DMS53 treated with DMSO at 0.1 percent for 48 hours (cell line): ENCODE measurements around the gene KCNQ1OT1.

ENCODE experiments used
- DNase-seq: peaks from one replicate; lab custom pipeline; 2025; ENCODE audit not compliant: unreplicated experiment; lab: John Stamatoyannopoulos, UW

Gene KCNQ1OT1

DNA sequence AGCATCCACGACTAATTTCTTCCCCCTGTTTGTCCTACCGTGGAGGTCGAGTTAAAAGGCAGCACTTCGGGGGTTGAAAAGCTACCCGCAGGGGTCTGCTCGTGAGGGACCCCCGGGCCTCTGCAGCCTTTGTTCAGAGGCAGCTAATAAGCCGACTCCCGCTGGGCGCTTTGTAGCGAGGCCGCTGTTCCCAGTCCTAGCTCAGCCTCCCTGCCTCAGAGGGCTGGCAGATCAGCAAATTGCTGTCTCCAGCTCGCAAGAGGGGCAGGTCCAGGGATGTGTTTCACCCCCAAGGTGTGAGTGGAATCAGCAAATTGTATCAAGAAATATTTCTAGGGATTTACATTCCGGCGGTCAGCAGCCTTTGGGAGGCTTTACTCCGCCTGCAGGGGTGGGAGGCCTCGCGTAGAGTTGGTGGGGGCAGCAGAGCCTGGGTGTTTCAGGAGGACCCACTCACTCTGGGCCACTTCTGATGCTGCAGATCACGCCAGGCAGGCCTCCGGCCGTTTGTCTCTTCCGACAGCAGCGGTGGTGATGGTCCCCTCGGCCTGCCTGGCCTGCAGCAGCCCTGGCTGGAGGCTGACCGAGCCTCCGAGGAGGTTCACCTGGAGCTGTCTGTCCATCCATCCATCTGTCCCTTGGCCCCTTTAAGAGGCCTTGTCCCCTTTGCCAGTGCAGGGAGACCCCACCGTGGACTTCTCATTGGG, 21.6 kb upstream of the KCNQ1OT1 start:
- no peak for DNase-seq

DNA sequence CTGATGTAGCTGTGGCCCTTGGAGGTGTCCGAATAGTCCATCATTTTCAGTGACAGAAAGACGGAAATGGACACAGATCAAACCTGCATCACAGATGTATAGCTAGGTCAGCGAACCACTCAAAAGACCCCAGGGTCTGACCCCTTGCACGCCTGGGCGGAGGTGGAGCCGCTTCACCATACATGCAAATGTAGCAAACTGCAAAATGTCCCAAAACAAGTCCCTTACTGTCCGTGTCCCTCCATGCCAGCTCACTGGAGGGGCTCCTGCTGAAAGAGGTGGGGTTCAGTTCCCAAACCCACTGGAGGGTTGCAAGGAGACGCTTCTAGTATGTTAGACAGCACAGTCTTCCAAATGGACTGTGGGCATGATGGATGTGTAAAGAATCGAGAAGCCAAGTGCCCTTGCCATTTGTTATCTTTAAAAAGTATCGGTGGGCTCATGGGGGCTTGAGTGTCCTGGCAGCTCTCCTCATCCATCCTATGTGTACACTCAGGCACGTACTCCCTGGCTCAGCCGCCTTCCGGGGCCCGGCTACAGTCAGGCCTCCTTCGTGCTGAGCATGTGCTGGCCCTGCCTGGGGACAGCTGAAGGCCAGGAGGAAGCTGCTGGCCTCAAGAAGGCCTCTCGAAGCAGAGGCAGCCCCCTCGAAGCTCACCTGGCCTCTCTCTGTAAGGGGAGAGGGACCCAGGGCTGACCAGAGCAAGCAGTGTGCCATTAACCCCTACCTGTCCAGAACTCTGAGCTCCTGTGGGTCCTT, 20.2 kb upstream of the KCNQ1OT1 start:
- DNase-seq, result no peak

- no peak for DNase-seq
These were observed 19.1 kb upstream of the KCNQ1OT1 start for GRCh38 chr11:2718817-2719438.

DNA sequence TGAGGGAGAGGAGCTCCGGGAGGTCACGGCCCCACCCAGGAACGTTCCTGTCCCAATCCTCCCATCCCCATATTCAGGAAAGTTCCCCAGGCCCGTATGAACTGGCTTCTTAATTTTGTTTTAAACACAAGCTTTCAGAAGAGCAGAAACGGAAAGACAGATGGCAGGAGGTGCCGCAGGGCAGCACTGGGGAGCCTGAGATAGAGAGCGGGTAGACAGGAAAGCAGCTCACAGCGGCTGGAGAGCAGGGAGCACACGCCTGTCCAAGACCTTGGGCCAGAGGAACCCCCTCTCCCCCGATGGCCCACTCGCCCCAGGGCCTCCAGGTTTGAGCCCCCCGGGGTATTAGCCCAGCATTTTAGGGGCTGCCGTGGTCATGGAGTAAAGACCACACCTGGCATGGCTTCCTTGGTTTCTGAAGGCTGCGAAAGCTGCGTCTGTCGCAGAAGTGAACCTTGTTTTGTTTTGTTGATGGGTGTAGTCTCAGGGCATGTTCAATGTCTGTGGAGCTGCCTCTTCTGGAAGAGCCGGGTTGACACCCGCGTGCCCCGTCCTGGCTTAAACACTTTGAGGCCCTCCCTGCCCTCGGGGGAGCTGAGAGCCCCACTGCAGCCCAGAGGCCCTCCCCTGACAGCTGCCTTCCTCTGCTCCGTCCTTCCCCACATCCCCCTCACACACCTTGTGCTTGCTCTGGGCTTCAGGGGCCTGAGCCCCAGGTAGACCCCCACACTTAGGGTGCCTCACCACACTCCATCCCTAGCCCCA, 17.9 kb upstream of the KCNQ1OT1 start:
- DNase-seq, result no peak

- DNase-seq, result no peak
These were observed 16.7 kb upstream of the KCNQ1OT1 start for GRCh38 chr11:2716376-2717095.

- DNase-seq, result no peak
These were observed 16.0 kb upstream of the KCNQ1OT1 start for GRCh38 chr11:2715716-2716350.

GRCh38 chr11:2714871-2715270, 15.1 kb upstream of the KCNQ1OT1 start:
- DNase-seq, result no peak

- no peak for DNase-seq
These were observed 14.6 kb upstream of the KCNQ1OT1 start for GRCh38 chr11:2714463-2714800.

DNA sequence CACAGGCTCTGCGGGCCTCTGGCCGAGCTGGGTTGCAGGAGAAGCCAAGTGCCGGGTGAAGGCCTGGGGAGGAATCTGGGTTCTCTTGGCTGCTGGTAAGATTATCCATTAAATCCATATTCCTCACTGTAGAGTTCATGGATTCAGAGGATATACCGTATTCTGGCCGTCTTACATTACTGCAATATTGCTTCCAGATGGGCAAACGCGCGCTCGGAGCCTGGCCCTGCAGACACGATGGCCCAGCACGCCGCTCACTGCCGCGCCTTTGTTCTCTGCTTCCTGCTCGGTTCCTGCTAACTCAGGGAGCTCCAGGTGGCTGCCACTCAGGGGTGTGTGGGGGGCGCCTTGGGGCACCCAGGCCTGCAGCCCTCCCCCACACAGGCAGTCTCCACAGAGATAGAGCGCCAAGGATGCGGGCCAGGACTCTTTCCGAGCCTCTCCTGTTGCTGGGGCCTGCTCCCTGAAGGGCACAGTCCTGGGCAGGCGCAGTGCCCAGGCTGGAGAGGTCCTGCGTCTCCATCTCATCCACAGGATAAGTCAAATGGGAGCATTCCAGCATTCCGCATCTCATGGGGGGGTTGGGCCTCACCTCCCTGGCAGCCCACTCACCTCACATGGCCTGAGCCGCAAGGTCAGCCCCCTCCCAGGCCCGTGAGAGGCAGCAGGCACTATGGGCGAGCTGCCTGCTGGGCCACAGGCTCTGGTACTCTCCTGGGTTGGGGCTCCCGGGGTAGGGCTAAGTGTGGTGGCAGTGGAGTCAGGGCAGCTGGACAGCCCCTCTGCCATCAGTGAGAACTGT, 14.1 kb upstream of the KCNQ1OT1 start:
- no peak for DNase-seq

GRCh38 chr11:2713094-2713493, 13.3 kb upstream of the KCNQ1OT1 start:
- no peak for DNase-seq

DNA sequence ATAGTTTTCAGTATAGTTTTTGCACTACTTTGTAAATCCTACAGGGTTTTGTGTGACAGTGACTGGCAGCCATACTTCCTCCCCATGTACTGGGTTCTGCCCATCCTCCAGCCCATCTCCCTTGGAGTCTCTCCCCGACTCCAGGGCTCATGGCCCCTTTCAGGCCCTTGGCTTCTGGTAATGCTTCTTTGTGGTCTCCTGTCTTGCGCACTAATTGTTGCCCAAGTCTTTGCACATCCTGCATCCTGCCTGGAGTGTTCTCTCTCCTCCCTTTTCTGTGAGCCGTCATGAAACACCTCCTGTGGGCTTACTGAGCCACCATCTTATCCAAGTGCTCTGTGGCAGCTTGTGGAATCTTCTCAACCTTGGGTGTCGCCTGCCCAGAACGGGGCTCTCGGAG, 11.4 kb upstream of the KCNQ1OT1 start:
- no peak for DNase-seq

DNA sequence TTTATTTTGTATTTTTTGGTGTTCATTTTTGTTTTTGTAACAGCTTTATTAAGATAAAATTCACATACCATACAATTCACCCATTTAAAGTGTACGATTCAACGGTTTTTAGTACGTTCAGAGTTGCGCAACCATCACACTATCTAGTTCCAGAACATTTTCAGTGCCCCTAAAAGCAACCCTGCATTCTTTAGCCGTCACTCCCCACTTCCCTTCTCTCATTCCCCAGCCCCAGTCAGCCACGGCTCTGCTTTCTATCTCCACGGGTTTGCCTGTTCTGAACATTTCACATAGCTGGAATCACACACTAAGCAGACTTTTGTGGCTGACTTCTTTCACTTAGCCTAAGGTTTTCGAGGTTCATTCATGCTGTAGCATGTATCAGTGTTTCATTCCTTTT, 9.6 kb upstream of the KCNQ1OT1 start:
- no peak for DNase-seq

- DNase-seq, result no peak
These were observed 9.0 kb upstream of the KCNQ1OT1 start for GRCh38 chr11:2708757-2709281.

GRCh38 chr11:2708151-2708581, 8.4 kb upstream of the KCNQ1OT1 start:
- DNase-seq, result no peak

DNA sequence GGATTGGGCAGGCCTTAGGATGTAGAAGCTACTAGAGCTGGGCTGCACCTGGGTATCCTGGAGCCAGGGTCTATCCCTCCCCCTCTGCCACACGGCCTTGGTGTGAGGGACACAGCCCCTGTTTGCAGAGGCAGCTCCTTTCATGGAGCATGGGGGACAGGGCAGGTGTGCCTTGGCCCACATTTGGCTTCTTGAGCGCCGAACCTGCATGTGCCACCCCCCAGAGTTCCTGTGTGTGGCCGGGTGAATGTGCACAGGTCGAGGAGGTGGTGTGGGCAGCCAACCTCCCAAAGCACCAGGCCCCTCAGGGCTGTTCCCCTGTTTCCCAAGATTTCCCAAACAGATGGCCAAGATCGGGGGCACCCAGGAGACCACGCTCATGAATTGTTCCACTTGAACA, 7.9 kb upstream of the KCNQ1OT1 start:
- DNase-seq, result no peak

DNA sequence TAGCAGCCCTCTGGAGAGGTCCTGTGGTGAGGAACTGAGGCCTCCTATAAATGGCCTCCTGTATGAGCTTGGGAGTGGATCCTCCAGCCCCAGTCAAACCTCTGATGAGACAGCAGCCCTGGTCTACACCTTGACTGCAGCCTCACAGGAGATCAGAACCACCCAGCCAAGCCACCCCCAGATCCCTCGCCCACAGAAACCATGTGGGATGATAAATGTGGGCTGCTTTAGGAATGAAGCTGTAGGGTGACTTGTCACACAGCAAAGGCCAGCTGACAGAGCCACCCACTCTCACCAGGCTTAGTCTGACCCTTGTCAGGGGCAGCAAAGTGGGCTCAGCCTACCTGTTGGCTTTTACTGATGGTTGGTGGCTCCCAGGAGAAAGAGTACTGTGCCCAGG, 6.5 kb upstream of the KCNQ1OT1 start:
- DNase-seq, result no peak

GRCh38 chr11:2704896-2705606, 5.3 kb upstream of the KCNQ1OT1 start:
- DNase-seq, result no peak

DNA sequence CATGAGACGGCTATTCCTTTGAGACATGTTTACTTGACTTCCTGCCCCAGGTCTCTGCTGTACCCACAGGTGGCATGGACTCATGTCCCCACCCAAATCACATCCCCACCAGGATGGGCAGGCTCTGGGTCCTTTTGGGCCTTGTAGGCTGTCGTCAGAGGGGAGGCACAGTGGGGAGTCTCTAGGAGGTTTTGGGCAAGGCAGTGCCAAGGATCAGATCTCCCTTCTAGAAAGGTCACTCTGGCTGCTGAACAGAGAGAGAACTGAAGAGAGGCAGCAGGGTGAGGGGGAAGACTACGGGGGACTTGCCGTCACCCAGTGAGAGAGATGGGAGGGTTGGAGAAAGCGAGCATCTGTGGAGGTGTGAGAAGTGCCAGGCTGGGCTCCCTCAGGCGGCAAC, 4.6 kb upstream of the KCNQ1OT1 start:
- DNase-seq, result no peak
